ENCODE results near the gene ZNF414.
"Not testable (repeated sequence)": the region's sequence is repeated elsewhere in the genome, so short reads cannot be mapped to it uniquely, and the experiment has no call there.

Gene ZNF414

GRCh38 chr19:8517551-8518442 is 3.8 kb upstream of the ZNF414 start:
- DNase-seq = no peak

GRCh38 chr19:8515317-8515716 is 1.4 kb upstream of the ZNF414 start:
- DNase-seq = no peak

GRCh38 chr19:8514505-8515009 is 590 bp upstream of the ZNF414 start:
- not testable (repeated sequence) for DNase-seq

- DNase-seq = no peak
These were observed 806 bp downstream of the ZNF414 start for GRCh38 chr19:8513036-8513686.

- no peak for DNase-seq
These were observed 1.6 kb downstream of the ZNF414 start for GRCh38 chr19:8512115-8512967.

GRCh38 chr19:8511573-8512101 is 2.3 kb downstream of the ZNF414 start:
- DNase-seq = no peak

- no peak for DNase-seq
These were observed 3.3 kb downstream of the ZNF414 start for GRCh38 chr19:8510589-8511115.

GRCh38 chr19:8506402-8506957 is 7.5 kb downstream of the ZNF414 start:
- DNase-seq = no peak

- peak; percentile 67 for DNase-seq
These were observed 8.1 kb downstream of the ZNF414 start for GRCh38 chr19:8505680-8506401.

GRCh38 chr19:8504919-8505318 is 9.0 kb downstream of the ZNF414 start:
- DNase-seq = no peak

- DNase-seq = no peak
These were observed 9.8 kb downstream of the ZNF414 start for GRCh38 chr19:8504171-8504570.

- DNase-seq = no peak
These were observed 10.5 kb downstream of the ZNF414 start for GRCh38 chr19:8503510-8503909.

GRCh38 chr19:8501981-8502380 is 12.0 kb downstream of the ZNF414 start:
- DNase-seq = no peak

- no peak for DNase-seq
These were observed 12.5 kb downstream of the ZNF414 start for GRCh38 chr19:8501516-8501915.

GRCh38 chr19:8500158-8500557 is 13.8 kb downstream of the ZNF414 start:
- DNase-seq = no peak

- no peak for DNase-seq
These were observed 14.7 kb downstream of the ZNF414 start for GRCh38 chr19:8499048-8499833.

- no peak for DNase-seq
These were observed 15.7 kb downstream of the ZNF414 start for GRCh38 chr19:8498295-8498694.

- DNase-seq = no peak
These were observed 19.8 kb downstream of the ZNF414 start for GRCh38 chr19:8494158-8494557.

- no peak for DNase-seq
These were observed 22.4 kb downstream of the ZNF414 start for GRCh38 chr19:8491574-8491973.

GRCh38 chr19:8490873-8491272 is 23.1 kb downstream of the ZNF414 start:
- no peak for DNase-seq

GRCh38 chr19:8490395-8490760 is 23.6 kb downstream of the ZNF414 start:
- DNase-seq = no peak

All from fibroblast of skin of back (primary cell).